Fibroblast of skin of scalp (primary cell): ENCODE results near the gene DPYSL4.

ENCODE experiments used
- DNase-seq: peaks from one replicate; pipeline ENCODE4 v3.0.0-alpha.2; 2013

DPYSL4 gene

DNA sequence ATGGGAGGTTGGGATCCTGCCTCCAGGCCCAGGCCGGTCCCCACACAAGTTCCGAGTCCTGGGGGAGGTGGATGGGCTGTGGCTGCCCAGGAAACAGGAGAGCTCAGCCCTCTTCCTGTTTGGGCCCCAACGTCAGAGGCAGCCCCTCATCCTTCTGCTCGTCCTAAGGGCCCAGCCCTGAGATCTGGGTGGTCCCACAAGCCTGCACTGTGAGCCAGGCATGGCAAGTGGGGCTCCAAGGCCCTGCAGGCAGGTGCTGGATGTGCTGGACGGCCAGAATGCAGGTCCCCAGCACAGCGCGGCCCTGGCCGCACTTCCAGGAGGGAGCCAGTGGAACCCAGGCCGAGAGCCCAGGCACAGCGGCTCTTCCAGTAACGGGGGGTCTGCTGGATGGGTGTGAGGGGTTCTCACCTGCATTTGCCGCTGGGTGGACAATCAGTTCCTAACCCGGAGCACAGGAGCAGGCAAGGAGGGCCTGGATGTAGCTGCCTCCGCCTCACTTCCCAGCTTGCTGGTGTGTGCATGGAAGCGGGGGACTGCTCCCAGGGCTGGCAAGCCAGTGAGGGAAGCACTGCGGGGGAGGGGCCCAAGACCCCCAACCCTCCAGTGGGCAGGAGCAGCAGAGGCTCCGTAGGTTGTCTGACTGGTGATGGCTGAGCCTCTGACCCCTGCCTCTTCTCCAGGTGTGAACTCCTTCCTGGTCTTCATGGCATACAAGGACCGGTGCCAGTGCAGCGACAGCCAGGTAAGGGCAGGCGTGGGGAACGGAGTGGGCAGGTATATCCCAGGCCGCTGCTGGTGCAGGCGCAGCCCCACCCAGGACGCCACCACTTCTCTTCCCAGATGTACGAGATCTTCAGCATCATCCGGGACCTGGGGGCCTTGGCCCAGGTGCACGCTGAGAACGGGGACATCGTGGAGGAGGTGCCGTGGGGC, 9.7 kb downstream of the DPYSL4 start:
- no peak for DNase-seq

DNA sequence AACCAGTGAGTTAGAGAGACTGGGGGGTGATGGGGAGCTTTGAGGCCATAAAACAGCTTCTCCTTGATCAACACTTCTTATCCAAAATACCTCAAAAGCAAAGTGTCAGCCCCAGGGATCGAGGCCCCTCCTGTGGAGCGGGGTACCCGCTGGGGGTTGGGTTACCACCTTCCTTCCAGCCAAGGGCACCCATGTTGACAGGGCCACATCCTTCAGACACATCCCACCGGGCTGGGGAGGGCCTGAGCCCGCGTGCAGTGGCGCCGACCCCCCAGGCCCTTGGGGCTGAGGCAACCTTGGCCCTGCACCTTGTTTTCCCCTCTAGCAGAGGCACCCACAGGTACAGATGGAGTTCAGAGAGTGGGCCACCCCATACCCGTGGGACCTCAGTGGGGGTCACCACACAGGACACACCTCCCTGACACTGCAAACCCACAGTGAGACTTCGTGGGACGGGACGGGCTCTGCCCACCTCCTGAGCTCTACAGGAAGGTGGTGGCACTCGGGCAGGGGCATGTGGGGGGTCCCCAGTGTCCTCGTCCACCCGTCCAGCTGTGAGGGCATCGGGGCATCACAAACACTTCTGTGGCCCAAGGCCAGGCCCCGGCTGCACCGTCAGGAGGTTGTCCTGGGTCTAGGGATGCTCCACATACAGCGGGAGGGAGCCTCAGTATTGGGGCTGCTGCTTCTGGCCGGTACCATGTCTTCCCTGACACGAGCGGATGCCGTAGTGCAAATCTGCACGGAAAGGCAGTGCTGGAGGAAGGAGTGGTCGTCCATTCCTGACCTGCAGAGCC, 10.7 kb downstream of the DPYSL4 start:
- DNase-seq = no peak

GRCh38 chr10:132198068-132198370, 11.3 kb downstream of the DPYSL4 start:
- no peak for DNase-seq

GRCh38 chr10:132198381-132199181, 11.8 kb downstream of the DPYSL4 start:
- DNase-seq = no peak

DNA sequence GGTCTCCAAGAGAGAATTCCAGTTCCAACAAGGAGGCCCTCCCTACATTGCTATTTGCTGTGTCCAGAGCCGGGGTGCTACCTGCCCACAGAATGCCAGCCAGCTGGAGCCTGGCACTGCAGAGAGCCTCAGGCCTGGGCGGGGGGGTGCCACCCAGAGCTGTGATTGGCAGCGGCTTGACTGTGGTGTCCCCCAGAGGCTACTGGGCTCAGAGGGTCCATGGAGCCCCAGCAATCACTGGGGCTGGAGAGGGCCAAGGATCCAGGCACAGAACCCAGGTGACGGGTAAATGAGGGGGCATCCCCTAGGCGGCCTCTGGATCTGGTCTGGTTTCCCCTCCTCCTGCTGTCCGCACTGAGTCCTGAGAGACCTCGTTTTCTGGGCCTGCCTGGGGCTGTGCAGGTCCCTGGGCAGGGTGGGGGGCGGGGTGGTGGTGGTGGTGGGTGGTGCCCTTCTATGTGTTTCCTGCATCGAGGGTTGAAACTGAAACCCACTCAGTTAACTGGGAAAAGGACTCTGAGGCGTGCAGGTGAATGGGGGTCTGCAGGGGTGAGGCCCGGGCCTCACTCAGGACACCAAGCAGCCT, 12.6 kb downstream of the DPYSL4 start:
- no peak for DNase-seq

DNA sequence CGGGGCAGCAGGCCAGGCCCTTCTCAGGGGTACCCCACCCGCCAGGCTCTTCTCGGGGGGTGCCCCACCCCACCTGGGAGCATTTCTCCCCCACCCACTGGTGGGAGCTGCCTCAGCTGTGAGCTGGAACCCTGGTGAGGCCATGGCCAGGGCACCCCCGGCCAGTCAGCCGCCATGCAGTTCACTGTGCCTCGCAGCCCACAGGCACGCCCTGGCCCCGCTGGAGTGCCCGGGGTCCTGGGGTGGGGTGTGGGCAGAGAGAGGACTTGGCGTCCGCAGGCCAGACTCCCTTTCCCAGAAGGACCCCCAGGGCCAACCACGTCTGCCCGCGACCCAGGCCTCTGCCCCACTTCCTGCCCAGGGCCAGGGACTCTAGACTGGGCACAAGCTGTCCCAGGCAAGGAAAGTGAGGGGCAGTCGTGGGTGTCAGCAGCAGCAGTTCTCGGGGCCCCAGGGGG, 13.1 kb downstream of the DPYSL4 start:
- DNase-seq = no peak

- no peak for DNase-seq
Measured at GRCh38 chr10:132200344-132201110, 13.8 kb downstream of the DPYSL4 start.

- DNase-seq = no peak
Measured at GRCh38 chr10:132201111-132201969, 14.6 kb downstream of the DPYSL4 start.

GRCh38 chr10:132202070-132202970, 15.6 kb downstream of the DPYSL4 start:
- no peak for DNase-seq

DNA sequence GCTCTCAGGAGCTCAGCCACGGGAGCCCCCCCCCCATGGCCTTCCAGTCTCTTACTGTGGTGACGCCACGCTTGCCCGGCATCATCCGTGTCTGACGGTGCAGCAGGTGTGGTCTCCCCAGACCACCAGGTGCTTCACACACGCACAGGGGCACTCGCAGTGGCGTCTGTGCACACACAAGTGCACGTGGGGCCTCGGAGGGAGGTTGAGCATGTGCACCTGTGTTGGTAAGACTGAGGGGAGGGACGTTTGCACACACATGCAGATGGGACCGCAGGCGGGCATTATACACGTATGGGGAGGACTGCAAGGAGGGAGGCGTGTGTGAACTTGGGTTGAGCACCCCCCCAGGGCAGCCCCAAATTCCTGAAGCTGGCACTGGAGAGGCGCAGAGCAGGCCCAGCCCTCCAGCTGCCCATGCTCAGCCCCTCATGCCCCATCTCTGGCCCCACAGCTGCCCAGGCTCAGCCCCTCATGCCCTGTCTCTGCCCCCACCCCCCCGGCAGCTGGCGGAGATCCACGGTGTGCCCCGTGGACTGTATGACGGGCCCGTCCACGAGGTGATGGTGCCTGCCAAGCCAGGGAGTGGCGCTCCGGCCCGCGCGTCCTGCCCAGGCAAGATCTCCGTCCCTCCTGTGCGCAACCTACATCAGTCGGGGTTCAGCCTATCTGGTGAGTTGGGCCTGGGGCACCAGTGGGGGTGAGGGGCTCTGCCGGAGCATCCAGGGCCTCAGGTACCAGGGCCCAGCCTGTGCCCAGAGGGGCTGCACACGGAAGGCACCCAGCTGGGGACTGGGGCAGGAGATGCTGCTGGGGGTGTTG, 16.7 kb downstream of the DPYSL4 start:
- no peak for DNase-seq

DNA sequence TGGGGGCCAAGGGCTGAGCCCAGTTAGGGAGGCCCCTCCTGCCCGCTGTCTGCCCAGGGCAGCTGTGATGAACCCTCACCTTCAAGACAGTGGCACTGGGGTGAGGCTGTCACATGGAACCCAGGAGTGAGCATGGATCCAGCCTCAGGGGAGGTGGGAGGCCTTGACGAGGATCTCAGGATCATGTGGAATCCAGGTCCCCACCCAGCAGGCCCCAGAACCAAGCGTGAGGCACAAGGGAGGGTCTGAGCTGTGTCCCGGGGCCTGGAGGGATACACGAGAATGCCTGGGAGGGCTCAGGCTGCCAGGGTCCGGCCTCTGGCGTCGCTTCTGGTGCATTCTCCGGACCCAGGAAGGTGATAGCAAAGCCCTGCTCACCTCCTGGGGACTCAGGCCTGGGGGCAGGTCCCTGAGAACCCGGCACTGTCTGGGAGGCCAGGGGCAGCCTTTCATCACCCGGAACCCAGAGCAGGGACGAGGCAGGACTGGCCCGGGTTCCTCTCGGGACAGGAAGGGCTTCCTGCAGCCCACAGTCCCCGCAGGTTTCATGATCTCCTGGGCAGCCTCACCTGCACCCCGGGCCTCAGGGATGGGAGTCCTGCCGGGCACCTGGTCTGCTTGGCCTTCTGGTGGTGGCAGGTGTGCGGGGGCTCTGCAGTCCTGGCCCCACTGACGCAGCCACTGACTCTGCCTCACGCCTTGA, 17.5 kb downstream of the DPYSL4 start:
- no peak for DNase-seq

GRCh38 chr10:132204781-132205473, 18.2 kb downstream of the DPYSL4 start:
- no peak for DNase-seq

DNA sequence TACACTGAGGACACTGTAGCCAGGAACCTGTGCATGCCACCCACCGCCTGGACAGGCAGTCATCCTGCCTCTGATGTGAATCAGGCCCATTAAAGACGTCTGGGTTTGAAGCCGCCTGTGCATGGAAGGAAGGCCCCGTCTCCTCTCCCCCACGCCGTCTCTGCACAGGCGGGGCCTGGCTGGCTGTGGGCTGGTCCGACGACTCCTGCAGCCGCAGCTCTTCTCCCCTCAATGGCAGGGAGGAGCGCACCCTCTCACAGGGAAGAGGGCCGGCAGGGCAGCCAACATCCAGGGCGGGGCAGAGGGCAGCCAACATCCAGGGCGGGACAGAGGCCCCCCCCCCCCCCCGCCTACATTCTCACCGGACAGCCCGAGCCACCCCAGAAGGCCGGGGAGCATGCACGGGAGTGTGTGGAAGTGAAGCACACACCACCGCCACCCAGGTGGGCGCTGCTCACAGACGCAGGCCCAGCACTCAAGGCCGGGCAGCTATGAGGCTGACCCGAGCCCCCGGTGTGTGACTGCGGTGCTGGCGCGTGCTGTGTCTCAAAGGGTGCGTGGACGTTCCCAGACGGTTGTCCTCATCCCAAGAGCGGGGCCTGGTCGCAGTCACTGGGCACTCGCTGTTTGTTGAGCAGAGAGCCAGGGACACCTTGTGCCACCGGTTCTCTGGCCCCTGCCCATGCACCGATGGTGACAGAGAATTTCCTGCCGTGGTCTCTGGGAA, 19.1 kb downstream of the DPYSL4 start:
- DNase-seq = no peak

DNA sequence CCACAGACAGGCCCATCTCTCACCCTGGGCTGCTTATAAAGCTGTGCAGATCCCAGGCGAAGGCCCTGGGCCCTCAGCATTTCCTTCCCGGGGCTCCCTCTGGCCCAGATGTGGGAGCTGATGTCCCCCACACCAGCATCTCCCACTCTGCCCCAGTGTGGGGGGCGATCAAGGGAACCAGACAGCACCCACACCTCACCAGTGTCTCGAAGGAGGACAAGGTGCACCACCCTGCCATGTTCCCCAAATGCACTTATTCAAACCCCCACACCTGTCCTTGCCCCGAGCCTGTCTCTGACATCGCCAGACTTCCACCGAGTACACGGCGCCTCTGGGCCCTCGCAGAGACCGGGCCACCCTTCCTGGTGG, 19.6 kb downstream of the DPYSL4 start:
- no peak for DNase-seq

GRCh38 chr10:132206806-132207535, 20.2 kb downstream of the DPYSL4 start:
- DNase-seq = no peak
